Stimulated activated CD8-positive, alpha-beta memory T cell treated with anti-CD3 and anti-CD28 coated beads, Interleukin-15, amount 100 ng/mL, for 4 hours (primary cell): ENCODE data around the gene SCAF4.
"Not testable (repeated sequence)": the region's sequence is repeated elsewhere in the genome, so short reads cannot be mapped to it uniquely, and the experiment has no call there.

Experiments used
- DNase-seq, 2 donors: peaks; one replicate each; pipeline ENCODE4 v3.0.0-alpha.2; 2020; ENCODE audit warnings: low read depth in 2 of 2

SCAF4 gene

GRCh38 chr21:31741116-31741515 lies 9.2 kb upstream of the SCAF4 start:
- DNase-seq, result no peak

- DNase-seq, result not testable (repeated sequence)
These were observed 5.9 kb upstream of the SCAF4 start for GRCh38 chr21:31737586-31738397.

- no peak for DNase-seq
These were observed 3.6 kb upstream of the SCAF4 start for GRCh38 chr21:31735511-31735992.

GRCh38 chr21:31733551-31734149 lies 1.7 kb upstream of the SCAF4 start:
- DNase-seq, result no peak

GRCh38 chr21:31732597-31733550 lies 956 bp upstream of the SCAF4 start:
- DNase-seq, result no peak

- peak; percentile 32 for DNase-seq
These were observed 662 bp downstream of the SCAF4 start for GRCh38 chr21:31731056-31731856.

GRCh38 chr21:31730712-31731055 lies 1.2 kb downstream of the SCAF4 start:
- no peak for DNase-seq

- DNase-seq, result no peak
These were observed 2.1 kb downstream of the SCAF4 start for GRCh38 chr21:31729622-31730343.

- DNase-seq, result no peak
These were observed 3.0 kb downstream of the SCAF4 start for GRCh38 chr21:31728952-31729351.

GRCh38 chr21:31728191-31728590 lies 3.7 kb downstream of the SCAF4 start:
- no peak for DNase-seq

- DNase-seq, result no peak
These were observed 4.7 kb downstream of the SCAF4 start for GRCh38 chr21:31727181-31727580.

- DNase-seq, result no peak
These were observed 5.5 kb downstream of the SCAF4 start for GRCh38 chr21:31726407-31726806.

- DNase-seq, result no peak
These were observed 6.6 kb downstream of the SCAF4 start for GRCh38 chr21:31725202-31725839.

GRCh38 chr21:31724552-31724951 lies 7.4 kb downstream of the SCAF4 start:
- DNase-seq, result no peak

GRCh38 chr21:31721381-31721780 lies 10.5 kb downstream of the SCAF4 start:
- no peak for DNase-seq

GRCh38 chr21:31720739-31721138 lies 11.2 kb downstream of the SCAF4 start:
- DNase-seq, result no peak

GRCh38 chr21:31720330-31720729 lies 11.6 kb downstream of the SCAF4 start:
- DNase-seq, result no peak

- DNase-seq, result no peak
These were observed 15.8 kb downstream of the SCAF4 start for GRCh38 chr21:31716106-31716505.

- DNase-seq, result no peak
These were observed 17.1 kb downstream of the SCAF4 start for GRCh38 chr21:31714741-31715365.
